NCI-H345 treated with DMSO at 0.1 percent for 48 hours (cell line): ENCODE data around the gene TOMT.

Source experiments
- DNase-seq: peaks from one replicate; lab custom pipeline; 2025; ENCODE audit not compliant: unreplicated experiment; lab: John Stamatoyannopoulos, UW

TOMT gene

DNA sequence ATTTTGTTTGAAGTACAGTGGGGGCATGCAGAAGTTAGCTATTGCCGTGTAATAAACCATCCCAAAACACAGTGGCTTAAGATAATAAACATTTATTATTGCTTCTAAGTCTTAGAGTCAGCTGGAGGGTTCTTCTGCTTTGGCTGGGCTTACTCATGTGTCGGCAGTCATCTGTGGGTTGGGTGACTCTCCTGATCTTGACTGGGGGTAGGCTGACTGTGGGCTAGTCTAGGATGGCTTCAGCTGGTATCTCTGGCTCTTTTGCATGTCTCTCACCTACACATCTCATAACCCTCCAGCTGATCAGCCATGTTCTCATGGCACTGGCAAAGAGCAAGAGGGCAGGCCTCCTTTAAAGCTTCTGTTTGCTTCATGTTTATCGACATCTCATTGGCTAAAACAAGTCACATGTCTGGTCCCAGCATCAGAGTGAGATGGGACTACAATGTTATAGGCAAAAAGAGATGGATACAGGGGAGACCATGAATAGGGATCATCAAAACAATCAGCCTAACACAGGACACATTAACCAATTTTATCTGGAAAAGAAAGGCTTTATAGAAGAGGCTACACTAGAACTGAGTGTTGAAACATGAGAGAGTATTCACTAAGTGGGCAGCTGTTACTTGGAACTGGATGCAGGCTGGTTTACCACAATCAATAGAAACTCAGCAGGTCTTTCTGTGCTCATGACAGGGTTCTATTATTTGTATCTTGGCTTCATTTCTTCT, 19.9 kb upstream of the TOMT start:
- DNase-seq = peak; percentile 92

DNA sequence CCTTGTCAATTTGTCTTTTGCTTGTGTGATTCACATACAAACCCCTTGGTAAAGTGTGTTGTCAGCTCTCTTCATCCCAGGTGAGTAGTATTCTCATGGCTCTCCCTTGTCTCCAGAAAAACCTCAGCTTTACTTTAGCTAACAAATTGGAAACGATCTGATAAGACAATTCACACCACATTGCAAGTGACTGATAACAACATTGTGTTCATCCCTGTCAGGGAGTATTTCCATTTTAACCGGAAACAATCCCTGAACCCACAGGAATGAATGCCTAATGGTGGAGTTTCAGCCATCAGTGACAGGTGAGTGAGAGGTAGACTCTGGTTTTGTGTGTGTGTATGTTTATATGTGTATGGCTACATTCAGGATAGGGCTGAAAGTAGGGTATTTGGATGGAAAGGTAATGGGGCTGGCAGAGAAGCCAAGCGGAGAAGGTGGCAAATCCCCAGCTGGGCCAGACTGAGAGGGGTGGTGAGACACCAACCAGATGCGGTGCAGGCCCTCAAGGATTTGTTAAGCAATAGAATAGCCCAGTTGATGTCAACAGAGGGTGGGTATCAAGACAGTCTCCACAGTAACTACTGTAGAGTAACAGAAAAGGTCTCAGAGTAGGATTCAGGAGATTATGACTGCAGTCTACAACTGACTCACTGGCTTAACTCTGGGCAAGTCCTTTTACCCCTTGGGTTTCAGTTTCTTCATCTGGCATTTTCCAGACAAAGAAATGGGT, 17.5 kb upstream of the TOMT start:
- DNase-seq = no peak

- DNase-seq = peak; percentile 47
These were observed 14.4 kb upstream of the TOMT start for GRCh38 chr11:72091292-72091691.

- DNase-seq = no peak
These were observed 7.0 kb upstream of the TOMT start for GRCh38 chr11:72098741-72099140.

DNA sequence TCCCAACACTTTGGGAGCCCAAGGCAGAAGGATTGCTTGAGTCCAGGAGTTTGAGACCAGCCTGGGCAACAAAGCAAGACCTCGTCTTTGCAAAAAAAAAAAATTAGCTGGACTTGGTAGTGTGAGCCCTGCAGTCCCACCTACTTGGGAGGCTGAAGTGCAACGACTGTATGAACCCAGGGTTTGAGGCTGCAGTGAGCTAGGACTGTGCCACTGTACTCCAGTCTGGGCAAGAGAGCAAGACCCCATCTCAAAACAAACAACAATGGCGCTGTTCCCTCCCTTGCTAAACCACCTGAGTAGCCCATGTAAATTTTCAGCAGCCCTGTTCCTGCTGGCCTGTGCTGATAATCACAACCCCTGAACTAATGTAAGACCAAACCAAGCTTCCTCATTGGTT, 5.7 kb upstream of the TOMT start:
- no peak for DNase-seq

- DNase-seq = no peak
These were observed 5.3 kb upstream of the TOMT start for GRCh38 chr11:72100462-72100861.

- DNase-seq = no peak
These were observed 3.6 kb upstream of the TOMT start for GRCh38 chr11:72102162-72102561.

DNA sequence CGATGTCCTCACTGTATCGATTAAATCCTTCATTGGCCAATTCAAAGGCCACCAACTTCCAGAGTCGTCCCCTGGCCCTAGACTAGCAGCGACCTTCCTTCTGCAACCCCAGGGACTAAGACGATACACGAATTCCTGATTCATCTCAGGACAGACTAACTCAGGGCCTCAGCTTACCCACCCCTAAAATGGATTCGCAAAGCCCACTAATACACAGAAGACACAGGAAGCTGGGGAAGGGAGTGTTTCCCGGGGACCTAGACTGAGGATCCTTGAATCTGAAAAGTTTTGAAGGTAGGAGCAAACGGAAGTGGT, 3.1 kb upstream of the TOMT start:
- DNase-seq = no peak

DNA sequence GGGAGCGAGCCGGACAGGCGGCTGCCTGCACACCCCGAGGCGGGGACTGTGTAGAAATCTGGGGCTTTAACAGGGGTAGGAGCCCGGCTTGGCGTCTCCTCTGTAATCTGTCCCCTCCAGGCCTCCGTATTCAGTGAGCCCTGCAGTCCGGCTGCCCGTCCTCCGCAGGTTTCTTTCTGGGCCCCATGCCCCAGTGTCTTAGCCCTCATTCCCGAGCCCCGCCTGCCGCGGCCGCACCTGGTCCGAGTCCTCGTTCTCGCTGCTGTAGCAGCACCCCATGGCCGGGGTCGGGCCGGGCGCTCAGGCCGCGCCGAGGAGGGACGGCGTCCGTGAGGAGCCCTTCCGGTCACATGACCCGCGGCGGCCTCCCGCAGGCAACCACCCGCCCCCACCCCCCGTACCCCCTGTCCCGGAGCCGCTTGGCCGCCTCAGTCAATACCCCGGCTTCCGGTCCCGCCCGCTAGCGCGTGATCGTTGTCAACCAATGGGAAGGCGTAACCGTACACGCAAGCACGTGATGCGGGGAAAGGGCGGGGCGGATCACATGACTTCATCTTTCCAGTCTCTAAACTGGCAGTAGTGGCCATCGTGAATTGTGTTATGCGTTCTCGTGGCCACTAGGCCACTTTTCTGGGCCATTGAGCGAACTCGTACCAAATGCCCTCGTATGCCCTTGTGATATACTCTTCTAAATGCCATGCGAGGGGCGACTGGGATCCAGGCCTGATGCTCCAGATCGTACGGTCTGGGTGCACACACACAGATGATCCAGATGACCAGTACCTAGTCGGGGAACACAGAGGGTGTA, 2.6 kb upstream of the TOMT start, which contains the start of gene LAMTOR1:
TSS of gene LAMTOR1 (minus strand) at position 352 of the 808 bp plus-strand sequence. CDS start at position 279, 73 bp downstream.
- peak; percentile 98 for DNase-seq

DNA sequence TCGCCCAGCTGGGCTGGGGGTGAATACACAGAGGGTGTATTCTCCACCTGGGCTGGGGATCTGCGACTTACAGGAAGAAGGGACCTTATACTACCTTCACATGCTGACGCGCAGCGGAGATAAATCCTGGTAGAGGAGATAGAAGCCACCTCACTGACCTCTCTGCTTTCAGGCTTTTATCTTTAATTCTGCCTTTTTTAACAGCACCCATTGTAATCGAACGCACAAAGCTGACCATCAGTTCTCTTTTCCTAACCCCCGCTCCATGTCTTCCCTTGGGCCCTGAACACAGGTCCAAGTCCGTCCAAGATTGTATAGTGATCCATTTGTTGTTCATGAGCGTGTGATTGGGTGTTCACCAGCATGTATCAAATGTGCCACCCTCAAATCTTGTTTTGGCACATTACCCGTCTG, 2.0 kb upstream of the TOMT start:
- no peak for DNase-seq

- no peak for DNase-seq
These were observed 5.8 kb downstream of the TOMT start for GRCh38 chr11:72111300-72112142.

GRCh38 chr11:72112143-72112977, 6.6 kb downstream of the TOMT start, which contains the start of gene ANAPC15:
Gene ANAPC15 (minus strand): TSS chr11:72112695. CDS start chr11:72111276, 1,419 bp downstream.
- peak; percentile 99 for DNase-seq

DNA sequence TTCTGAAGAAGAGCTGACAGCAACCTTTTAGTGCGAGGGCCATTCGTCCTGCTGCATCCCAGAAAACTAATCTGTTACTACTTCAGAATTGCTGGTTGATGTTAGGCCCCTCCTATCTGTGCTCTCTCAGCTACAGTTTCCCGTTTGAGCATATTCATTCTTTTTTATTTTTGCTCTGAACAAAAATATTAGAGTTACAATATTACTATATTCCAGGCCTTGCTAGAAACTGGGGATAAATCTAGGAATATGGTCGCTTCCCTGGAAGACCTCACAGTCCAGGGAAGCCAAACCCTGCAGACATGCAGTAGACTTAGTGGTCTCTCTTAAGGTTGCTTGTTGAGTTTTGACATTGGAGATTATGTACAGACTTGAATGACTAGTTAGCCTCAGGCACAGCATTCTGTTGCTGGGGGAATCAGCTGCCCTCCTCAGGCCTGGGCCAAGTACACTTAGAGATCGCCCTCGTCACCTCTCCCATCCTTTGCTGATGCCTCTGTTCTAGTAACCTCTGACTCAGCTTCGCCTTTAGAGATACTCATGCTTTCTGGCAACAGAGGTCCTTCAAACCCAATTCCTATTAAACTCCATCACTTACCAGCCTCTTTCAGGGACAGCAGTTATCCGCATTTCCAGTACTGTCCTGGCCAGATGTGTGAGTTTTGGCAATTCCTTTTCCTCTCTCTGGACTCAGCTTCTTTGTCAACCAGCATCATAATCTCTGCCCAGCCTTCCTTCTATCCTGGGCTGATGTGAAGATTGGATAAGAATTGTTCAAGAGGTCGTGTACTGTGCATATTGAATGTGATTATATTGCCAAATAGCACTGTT, 7.5 kb downstream of the TOMT start:
- no peak for DNase-seq

DNA sequence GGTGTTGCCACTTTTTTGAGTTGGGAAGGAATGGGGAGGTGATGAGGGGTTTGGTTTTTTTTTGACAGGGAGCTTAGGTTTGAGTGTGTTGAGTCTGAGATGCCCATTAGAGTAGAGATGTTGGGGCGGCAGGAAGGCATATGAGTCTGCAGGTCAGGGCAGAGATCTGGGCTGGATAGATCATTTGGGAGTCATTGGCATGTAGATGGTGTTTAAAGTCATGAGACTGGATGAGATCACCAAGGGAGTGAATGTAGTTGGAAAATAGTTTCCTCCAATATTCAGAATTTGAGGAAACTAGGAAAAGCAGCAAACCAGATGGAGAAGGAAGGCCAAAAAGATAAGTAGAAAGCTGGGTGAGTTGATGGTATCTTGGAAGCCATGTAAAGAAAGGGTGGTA, 8.8 kb downstream of the TOMT start:
- no peak for DNase-seq

- no peak for DNase-seq
These were observed 10.5 kb downstream of the TOMT start for GRCh38 chr11:72116019-72116755.

DNA sequence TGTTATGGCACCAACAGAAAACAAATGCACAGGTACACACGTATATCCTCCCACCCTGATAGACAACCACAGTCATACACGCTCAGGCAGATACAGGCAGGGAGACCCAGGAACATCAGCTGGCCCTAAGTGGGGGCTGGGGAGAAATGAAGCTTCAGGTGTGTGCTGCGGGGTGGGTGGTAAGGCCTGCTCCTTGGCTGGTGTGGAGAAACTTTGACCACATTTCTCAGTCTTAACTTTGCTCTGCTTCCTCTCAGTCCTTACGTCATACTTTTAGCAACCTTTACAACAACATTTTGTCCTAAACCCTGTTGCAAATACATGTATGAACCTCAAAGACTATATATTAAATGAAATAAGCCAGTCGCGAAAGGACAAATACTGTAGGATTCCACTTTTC, 13.5 kb downstream of the TOMT start:
- no peak for DNase-seq

GRCh38 chr11:72120930-72121329, 15.2 kb downstream of the TOMT start:
- no peak for DNase-seq

DNA sequence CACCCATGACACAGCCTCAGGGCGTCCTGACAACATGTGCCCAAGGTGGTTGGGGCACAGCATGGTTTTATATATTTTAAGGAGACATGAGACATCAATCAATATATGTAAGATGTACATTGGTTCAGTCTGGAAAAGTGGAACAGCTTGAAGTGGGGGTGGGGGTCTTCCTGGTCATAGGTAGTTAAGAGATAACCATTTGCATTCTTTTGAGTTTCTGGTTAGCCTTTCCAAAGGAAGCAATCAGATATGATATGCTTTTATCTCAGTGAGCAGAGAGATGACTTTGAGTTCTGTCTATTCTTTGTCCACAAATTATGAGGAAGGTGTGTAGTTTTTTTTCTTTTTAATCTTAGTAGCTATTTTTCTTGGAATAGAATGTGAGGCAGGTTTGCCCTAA, 16.9 kb downstream of the TOMT start:
- DNase-seq = no peak
